GM18858 (cell line): Measurements from ENCODE around the gene TTYH2.

Source experiments
- ATAC-seq: cut with Tn5 transposase; IDR thresholded peaks from one replicate; pipeline ENCODE4 v1.9.1; 2021; ENCODE audit not compliant: unreplicated experiment

Gene TTYH2

GRCh38 chr17:74233937-74234336, 20.6 kb downstream of the TTYH2 start:
- ATAC-seq = no peak

- no peak for ATAC-seq
Measured at GRCh38 chr17:74234486-74234885, 21.1 kb downstream of the TTYH2 start.

GRCh38 chr17:74235040-74235581, 21.7 kb downstream of the TTYH2 start:
- ATAC-seq = no peak

DNA sequence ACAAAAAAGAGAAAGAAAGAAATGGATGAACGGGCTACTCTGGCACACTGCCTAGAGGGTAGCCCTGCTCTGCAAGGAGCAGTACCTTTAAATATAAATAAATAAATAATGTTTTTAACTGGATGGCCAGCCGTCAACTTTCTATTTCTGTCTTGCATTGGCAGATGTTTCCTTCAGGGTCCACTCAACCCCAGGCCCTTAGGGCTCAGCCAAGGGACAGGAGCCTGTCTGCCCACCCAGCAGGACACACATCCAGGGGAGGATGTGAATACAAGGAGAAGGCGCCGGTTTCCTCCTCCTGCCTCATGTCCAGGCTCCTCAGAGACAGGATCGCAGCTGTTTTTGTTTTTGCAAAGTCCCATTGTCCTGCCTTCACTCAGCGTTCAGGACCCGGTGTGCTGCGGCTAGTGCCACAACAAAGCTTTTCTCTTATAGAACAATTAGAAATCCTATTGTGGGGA, 22.6 kb downstream of the TTYH2 start:
- no peak for ATAC-seq

DNA sequence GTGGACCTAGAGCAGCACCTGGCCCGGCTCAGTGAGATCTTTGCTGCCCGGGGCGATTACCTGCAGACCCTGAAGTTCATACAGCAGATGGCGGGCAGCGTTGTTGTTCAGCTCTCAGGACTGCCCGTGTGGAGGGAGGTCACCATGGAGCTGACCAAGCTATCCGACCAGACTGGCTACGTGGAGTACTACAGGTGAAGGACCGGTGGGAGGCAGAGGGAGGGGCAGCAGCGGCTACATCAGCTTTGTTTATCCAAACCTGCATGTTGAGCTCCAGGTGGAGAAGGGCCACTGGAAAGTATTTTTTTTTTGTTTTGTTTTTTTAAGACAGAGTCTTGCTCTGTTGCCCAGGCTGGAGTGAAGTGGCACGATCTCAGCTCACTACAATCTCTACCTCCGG, 23.9 kb downstream of the TTYH2 start:
- ATAC-seq = no peak

GRCh38 chr17:74239172-74239571, 25.8 kb downstream of the TTYH2 start:
- no peak for ATAC-seq

GRCh38 chr17:74240618-74241205, 27.3 kb downstream of the TTYH2 start:
- no peak for ATAC-seq

DNA sequence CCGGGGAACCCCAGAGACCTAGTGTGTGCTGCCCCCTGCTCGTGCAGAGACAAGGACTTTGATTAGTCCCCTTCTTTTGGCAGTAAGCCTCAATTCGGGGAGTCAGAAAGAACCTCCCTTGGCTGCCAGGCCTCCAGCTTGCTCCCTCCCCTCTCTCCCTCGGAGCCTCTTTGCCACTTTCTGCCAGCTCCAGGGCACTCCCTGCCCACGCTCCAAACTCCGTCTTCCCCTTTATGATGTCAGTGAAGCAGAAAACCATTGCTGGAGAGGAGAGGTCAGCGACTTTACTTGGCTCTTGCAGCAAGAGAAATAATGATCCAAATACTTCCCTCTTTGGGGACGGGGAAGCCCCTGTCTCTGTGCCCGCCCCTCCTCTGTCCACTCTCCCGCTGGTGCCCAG, 28.1 kb downstream of the TTYH2 start:
- no peak for ATAC-seq

DNA sequence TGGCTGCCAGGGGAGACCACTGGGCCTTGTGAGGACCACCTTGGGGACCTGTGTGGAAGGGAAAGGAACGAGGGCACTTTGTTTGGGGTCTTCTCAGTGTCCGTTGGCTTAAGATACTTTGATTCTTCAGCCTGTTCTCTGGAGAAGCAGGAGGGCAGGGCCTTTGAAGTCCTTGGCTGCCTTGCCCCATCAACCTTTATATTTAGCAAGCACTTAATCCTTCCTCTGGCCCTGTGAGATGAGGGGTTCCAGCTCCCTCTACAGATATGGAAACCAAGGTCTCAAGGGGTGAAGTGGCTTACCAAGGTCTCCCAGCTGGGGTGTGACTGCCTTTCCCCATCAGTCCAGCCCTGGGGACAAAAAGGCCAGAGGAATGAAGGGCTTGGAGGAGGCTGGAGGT, 28.5 kb downstream of the TTYH2 start:
- no peak for ATAC-seq

DNA sequence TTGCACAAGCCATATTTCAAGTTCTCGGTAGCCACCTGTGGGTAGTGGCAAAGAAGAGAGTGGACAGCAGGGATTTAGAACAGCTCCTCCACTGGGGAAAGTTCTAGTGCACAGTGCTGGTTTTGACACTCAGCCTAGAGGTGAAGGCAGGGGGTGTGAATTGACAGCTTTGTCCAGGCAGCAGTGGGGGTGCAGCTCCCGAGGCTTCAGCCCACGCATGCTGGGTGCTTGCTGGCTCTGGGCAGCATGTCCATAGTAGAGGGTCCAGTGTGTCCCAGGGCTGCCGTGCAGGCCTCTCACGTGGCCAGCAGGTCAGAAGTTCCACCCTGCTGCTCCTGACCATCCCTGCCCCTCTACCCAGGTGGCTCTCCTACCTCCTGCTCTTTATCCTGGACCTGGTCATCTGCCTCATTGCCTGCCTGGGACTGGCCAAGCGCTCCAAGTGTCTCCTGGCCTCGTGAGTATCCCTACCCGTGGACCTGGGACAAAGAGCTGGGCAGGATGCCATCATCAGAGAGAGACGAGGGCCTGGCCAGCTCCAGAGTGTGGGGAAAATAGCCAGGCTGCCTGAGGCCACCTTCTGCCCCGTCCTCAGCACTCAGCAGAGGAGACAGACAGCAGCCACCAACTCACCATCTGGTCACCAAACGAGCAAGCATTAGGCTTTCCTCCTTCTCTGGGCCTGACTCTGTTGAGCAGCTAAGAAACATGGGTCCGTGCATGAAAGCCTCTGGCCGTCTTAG, 29.8 kb downstream of the TTYH2 start:
- ATAC-seq = no peak

DNA sequence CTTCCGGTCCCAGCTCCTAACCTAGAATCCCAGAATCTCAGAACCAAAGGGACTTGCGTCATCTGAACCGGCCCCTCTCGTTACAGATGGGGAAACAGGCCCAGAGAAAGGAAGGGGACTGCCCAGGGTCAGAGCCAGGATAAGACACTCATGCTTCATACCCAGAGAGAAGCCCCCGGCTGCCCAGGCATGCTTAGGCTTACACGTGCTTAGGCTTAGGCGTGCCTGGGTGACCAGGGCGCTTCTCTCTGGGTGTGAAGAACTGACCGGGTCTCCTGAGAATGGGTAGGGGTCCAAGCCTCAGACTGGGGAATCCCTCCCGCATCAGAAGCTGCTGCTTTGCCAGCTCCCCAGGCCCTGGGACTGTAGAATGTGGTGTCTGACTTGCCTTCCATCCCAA, 30.8 kb downstream of the TTYH2 start:
- no peak for ATAC-seq

DNA sequence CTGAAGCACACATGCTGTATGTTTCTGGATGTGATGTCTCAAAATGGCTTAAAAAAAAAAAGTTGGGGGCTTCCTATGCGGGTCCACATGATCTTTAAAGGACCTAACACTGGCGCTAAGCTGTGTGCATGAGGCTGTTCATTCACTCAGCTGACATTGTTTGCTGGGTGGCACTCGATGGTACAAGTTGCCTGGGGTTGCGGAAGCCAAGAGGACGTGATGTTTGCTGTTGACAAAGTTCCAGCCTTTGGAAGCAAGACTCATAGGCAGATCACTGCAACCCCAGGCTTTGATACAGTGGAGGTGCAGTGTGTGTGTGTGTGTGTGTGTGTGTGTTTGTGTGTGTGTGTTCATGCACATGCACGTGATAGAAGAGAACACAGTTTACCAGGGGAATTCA, 31.2 kb downstream of the TTYH2 start:
- ATAC-seq = no peak

GRCh38 chr17:74245145-74245831, 31.9 kb downstream of the TTYH2 start:
- no peak for ATAC-seq

DNA sequence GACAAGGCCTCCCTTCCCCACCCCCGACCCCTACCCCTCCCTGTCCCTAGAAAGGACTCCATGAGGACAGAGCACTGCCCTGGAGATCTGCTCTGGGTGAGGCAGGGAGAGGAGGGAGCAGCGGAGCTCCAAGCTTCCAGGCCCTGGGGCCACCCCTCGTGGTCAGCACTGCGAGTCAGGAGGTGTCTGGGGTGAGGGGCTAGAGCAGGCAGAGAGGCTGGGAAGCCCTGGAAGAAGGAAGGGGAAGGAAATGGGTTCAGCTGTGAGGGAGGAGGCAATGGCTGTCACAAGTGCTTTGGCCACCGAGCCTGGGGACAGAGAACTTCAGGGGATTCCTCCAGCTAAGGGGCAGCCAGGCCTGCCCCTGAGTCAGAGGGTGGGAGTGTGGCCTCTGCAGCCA, 32.5 kb downstream of the TTYH2 start:
- no peak for ATAC-seq

- no peak for ATAC-seq
Measured at GRCh38 chr17:74249590-74250270, 36.4 kb downstream of the TTYH2 start.

- no peak for ATAC-seq
Measured at GRCh38 chr17:74250324-74250995, 37.1 kb downstream of the TTYH2 start.

GRCh38 chr17:74251051-74251450, 37.7 kb downstream of the TTYH2 start:
- ATAC-seq = no peak

DNA sequence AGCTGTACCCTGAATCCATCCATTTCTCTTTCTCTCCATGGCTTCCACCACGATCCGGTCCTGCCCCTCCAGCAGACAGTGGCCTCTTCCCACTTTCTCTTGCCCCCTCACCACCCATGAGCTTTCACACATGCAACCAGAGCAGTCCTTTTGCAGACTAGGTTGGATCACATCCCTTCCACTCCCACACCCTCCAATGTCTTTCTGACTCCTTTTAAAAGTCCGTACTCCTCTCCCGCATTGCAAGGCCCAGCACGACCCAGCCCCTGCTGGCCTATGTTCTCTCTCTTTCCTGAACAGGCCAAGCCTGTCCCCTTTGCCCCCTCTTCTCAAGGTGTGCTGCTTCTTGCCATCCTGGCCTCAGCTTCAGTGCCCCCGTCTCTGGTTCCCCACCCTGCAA, 38.2 kb downstream of the TTYH2 start:
- no peak for ATAC-seq

DNA sequence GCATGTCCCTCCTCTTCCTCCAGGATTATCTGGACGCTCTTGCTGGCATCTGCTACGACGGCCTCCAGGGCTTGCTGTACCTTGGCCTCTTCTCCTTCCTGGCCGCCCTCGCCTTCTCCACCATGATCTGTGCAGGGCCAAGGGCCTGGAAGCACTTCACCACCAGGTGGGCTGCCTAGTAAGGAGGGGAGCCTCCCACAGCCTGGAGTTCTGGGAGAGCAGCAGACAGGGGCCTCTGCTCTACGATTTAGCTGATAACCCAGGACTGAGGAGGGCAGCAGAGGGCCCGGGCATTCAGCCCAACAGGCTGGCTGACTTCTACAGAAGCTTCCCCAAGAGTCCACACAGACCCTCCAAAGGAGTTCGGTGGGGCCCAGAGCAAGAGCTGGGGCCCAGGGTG, 38.8 kb downstream of the TTYH2 start:
- ATAC-seq = no peak

DNA sequence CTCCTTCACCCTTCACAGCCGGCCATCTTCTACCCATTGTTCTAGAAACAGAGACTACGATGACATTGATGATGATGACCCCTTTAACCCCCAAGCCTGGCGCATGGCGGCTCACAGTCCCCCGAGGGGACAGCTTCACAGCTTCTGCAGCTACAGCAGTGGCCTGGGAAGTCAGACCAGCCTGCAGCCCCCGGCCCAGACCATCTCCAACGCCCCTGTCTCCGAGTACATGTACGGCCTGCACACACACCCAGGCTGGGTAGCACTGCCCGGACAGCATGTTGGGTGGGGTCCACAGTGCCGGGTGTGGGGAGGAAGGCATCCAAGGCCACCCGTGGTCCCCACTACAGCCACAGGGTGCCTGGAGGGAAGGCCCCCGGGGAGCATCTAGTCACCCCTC, 39.7 kb downstream of the TTYH2 start:
- no peak for ATAC-seq

DNA sequence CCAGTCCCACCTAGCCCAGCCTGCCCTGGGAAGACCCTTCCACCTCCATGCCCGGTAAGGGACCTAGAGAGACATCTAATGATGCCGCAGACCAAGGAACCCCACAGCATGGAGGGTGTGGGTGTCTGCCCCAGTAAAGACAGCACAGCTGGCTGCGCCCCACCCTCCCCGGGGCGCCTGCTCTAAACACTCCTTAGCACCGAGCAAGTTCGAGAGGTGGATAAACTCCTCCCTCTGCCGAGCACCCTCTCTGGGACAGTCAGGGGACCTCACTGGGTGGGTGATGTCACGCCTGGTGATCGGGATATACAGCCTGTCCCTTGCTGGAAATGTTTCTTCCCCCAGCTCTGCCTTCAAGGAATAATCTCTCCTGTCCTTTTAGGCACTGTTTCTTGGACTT, 43.9 kb downstream of the TTYH2 start:
- no peak for ATAC-seq
